Esophagus muscularis mucosa (tissue), 3 donors: ENCODE data around the gene VSTM2B.

Experiments used
- EP300 ChIP-seq: sonication (generic); formaldehyde crosslinking; IDR thresholded peaks from one replicate; pipeline ENCODE4 v1.6.1; 2017; ENCODE audit warnings: antibody characterized with exemption
- TF ChIP-seq, protein P1 (sequence below), 3 experiments: fragments of 200-600 bp in 2 of 3; fragments of 450-650 bp in 1 of 3; sonication (generic) in 2 of 3; IDR thresholded peaks; one replicate each; pipeline ENCODE4 v1.5.1; 2017 to 2019; ENCODE audit warnings: antibody characterized with exemption in 3 of 3, mild to moderate bottlenecking in 2 of 3, moderate library complexity in 1 of 3

DNA sequence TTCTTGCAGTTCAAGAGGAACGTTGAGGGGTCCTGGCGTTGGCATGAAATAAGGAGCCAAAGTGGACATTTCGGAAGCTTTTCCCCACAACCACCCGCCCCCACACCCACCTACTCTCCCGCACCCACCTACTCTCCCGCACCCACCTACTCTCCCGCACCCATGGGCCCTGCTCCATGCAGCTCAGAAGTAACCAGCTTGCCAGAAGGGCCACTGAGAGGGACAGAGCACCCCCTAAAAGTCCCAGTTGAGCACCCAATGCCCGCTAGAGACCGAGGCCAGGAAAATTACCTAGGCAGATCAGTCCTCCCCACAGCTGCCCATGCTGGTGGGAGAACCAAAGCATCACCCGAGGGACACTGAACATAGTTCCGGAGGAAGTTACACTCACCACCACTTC lies 11.8 kb downstream of the VSTM2B start:
- TF ChIP-seq, protein P1, sequence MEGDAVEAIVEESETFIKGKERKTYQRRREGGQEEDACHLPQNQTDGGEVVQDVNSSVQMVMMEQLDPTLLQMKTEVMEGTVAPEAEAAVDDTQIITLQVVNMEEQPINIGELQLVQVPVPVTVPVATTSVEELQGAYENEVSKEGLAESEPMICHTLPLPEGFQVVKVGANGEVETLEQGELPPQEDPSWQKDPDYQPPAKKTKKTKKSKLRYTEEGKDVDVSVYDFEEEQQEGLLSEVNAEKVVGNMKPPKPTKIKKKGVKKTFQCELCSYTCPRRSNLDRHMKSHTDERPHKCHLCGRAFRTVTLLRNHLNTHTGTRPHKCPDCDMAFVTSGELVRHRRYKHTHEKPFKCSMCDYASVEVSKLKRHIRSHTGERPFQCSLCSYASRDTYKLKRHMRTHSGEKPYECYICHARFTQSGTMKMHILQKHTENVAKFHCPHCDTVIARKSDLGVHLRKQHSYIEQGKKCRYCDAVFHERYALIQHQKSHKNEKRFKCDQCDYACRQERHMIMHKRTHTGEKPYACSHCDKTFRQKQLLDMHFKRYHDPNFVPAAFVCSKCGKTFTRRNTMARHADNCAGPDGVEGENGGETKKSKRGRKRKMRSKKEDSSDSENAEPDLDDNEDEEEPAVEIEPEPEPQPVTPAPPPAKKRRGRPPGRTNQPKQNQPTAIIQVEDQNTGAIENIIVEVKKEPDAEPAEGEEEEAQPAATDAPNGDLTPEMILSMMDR (IDR thresholded peaks at IDR 0.05): no peak
- TF ChIP-seq EP300: no peak
